H1 (cell line): ENCODE data around the gene NCOA6. TPM values are rescaled to one million over a fixed set of nuclear protein-coding genes. Genes with fewer than 3 reads are reported as not detected.
A peak's percentile ranks its signal among the peaks of the same experiment; 100 is the strongest.

Experiments
- CBX5 ChIP-seq: fragments of 300-800, 300-1000 bp; sonication (generic); IDR thresholded peaks from 2 replicates; pipeline ENCODE4 v1.7.1; 2016; ENCODE audit warnings: antibody characterized with exemption, low read length, low read depth
- CTBP2 ChIP-seq: IDR thresholded peaks from 2 replicates; pipeline ENCODE4 v1.7.0; 2011; ENCODE audit warnings: borderline replicate concordance, mild to moderate bottlenecking, moderate library complexity, mixed read lengths, low read length; ENCODE audit not compliant: insufficient read depth, insufficient read length
- E2F6 ChIP-seq: IDR thresholded peaks from 2 replicates; pipeline ENCODE4 v1.6.1; 2012; ENCODE audit warnings: inconsistent platforms
- GABPA ChIP-seq: IDR thresholded peaks from 2 replicates; pipeline ENCODE4 v1.6.1; 2011; ENCODE audit warnings: mild to moderate bottlenecking, low read length, moderate library complexity, borderline replicate concordance; ENCODE audit not compliant: insufficient read depth
- POLR2A ChIP-seq, 2 experiments: IDR thresholded peaks; 1 replicate in 1 of 2; 2 replicates in 1 of 2; pipeline ENCODE4 v1.6.1; 2011; ENCODE audit warnings: low read depth in 2 of 2, low read length in 2 of 2, mild to moderate bottlenecking in 2 of 2; ENCODE audit errors: control extremely low read depth in 1 of 2
- SP2 ChIP-seq: IDR thresholded peaks from 2 replicates; pipeline ENCODE4 v1.6.1; 2012; ENCODE audit warnings: mild to moderate bottlenecking, low read length, inconsistent platforms
- TAF1 ChIP-seq: IDR thresholded peaks from 2 replicates; pipeline ENCODE4 v1.6.1; 2011; ENCODE audit warnings: mild to moderate bottlenecking, low read depth, low read length
- polyA plus RNA-seq, 7 experiments: library from polyadenylated mRNA; depleted of rRNA in 3 of 7; stranded (reverse) in 5 of 7; unstranded in 2 of 7; fragments of >200 nt in 5 of 7; fragments of 200-250 nt in 2 of 7; gene quantifications; 1 replicate in 5 of 7; 2 replicates in 1 of 7; 4 replicates in 1 of 7; pipeline versions ENCODE4 v1.2.1 to v1.2.3, GENCODE V29; 2011 to 2013; ENCODE audit warnings: missing spikeins in 2 of 7, mixed read lengths in 2 of 7
- total RNA-seq: library from RNA; stranded (reverse); fragmentation: NEBNext Ultra II Directional; extraction: Animal tissue kit (Norgen Biotek cat#: 25700); gene quantifications from 2 replicates; pipeline ENCODE4 v1.2.1, GENCODE V29; 2021
- TF ChIP-seq, protein P1 (sequence below): fragments of 300-600 bp; sonication (generic); IDR thresholded peaks from 2 replicates; pipeline ENCODE4 v1.7.1; 2012; ENCODE audit warnings: low read length, moderate library complexity, mild to moderate bottlenecking, inconsistent platforms; ENCODE audit not compliant: insufficient replicate concordance

Gene NCOA6
- total and polyA plus RNA-seq, 2 of the 8 experiments (the other 6 are each of a cell fraction or from before 2014, with no cell fraction given) = 9.0 to 9.5 TPM

DNA sequence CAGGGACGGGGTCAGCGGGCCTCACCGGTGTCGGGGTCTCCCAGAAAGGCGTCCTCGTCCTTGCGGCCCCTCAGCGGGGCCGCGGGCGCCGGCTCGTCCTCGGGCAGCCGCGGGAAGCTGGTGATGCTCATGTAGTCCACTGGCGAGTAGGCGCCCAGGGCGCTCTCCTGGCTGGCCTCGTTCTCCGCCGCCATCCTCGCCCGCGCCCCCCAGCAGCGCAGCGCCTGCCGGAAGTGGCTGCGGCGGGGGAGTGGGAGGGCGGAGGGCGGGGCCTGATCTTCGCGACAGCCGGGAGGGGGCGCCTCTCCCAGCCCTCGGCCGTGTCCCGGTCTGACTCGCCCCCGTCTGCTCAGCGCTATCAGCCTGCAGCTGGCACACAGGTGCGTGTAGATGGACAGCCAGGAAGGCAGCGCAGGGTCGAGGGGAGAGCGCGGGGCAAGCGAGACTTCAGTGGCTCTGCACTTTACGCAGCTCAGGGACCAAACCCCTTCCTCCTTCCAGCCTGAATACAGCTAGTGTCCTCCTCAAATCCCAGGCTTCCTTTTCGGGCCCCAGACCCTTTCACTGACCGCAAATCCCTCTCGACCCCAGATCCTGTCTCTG, 47.3 kb upstream of the NCOA6 start, which contains the start of gene GGT7 (continued):
- TF ChIP-seq, protein P1, sequence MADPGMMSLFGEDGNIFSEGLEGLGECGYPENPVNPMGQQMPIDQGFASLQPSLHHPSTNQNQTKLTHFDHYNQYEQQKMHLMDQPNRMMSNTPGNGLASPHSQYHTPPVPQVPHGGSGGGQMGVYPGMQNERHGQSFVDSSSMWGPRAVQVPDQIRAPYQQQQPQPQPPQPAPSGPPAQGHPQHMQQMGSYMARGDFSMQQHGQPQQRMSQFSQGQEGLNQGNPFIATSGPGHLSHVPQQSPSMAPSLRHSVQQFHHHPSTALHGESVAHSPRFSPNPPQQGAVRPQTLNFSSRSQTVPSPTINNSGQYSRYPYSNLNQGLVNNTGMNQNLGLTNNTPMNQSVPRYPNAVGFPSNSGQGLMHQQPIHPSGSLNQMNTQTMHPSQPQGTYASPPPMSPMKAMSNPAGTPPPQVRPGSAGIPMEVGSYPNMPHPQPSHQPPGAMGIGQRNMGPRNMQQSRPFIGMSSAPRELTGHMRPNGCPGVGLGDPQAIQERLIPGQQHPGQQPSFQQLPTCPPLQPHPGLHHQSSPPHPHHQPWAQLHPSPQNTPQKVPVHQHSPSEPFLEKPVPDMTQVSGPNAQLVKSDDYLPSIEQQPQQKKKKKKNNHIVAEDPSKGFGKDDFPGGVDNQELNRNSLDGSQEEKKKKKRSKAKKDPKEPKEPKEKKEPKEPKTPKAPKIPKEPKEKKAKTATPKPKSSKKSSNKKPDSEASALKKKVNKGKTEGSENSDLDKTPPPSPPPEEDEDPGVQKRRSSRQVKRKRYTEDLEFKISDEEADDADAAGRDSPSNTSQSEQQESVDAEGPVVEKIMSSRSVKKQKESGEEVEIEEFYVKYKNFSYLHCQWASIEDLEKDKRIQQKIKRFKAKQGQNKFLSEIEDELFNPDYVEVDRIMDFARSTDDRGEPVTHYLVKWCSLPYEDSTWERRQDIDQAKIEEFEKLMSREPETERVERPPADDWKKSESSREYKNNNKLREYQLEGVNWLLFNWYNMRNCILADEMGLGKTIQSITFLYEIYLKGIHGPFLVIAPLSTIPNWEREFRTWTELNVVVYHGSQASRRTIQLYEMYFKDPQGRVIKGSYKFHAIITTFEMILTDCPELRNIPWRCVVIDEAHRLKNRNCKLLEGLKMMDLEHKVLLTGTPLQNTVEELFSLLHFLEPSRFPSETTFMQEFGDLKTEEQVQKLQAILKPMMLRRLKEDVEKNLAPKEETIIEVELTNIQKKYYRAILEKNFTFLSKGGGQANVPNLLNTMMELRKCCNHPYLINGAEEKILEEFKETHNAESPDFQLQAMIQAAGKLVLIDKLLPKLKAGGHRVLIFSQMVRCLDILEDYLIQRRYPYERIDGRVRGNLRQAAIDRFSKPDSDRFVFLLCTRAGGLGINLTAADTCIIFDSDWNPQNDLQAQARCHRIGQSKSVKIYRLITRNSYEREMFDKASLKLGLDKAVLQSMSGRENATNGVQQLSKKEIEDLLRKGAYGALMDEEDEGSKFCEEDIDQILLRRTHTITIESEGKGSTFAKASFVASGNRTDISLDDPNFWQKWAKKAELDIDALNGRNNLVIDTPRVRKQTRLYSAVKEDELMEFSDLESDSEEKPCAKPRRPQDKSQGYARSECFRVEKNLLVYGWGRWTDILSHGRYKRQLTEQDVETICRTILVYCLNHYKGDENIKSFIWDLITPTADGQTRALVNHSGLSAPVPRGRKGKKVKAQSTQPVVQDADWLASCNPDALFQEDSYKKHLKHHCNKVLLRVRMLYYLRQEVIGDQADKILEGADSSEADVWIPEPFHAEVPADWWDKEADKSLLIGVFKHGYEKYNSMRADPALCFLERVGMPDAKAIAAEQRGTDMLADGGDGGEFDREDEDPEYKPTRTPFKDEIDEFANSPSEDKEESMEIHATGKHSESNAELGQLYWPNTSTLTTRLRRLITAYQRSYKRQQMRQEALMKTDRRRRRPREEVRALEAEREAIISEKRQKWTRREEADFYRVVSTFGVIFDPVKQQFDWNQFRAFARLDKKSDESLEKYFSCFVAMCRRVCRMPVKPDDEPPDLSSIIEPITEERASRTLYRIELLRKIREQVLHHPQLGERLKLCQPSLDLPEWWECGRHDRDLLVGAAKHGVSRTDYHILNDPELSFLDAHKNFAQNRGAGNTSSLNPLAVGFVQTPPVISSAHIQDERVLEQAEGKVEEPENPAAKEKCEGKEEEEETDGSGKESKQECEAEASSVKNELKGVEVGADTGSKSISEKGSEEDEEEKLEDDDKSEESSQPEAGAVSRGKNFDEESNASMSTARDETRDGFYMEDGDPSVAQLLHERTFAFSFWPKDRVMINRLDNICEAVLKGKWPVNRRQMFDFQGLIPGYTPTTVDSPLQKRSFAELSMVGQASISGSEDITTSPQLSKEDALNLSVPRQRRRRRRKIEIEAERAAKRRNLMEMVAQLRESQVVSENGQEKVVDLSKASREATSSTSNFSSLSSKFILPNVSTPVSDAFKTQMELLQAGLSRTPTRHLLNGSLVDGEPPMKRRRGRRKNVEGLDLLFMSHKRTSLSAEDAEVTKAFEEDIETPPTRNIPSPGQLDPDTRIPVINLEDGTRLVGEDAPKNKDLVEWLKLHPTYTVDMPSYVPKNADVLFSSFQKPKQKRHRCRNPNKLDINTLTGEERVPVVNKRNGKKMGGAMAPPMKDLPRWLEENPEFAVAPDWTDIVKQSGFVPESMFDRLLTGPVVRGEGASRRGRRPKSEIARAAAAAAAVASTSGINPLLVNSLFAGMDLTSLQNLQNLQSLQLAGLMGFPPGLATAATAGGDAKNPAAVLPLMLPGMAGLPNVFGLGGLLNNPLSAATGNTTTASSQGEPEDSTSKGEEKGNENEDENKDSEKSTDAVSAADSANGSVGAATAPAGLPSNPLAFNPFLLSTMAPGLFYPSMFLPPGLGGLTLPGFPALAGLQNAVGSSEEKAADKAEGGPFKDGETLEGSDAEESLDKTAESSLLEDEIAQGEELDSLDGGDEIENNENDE = no peak
- TF ChIP-seq CTBP2 (no peak), E2F6 (peak; percentile 37; the same call in 1 of the 2 replicates), TAF1 (peak; percentile 51; the same call in 1 of the 2 replicates), POLR2A (IDR thresholded peaks at IDR 0.05; ENCODE audit: control extremely low read depth in 1 of 2, low read depth in 2 of 2, low read length in 2 of 2) (0 out of 3 replicates have a peak, but pooled peaks of 1 of the 2 experiments have one; percentile 46), SP2 (no peak), CBX5 (no peak), GABPA (no peak)
